Adipocyte (in vitro differentiated cells): Measurements from ENCODE around the gene PRF1.

Experiments used
- DNase-seq: peaks from one replicate; pipeline ENCODE4 v3.0.0-alpha.2; 2015; ENCODE audit warnings: low read depth
- H3K27me3 ChIP-seq: replicated peaks from 2 replicates; pipeline ENCODE4 v1.7.0; 2013; ENCODE audit warnings: mild to moderate bottlenecking, low read length, moderate library complexity; ENCODE audit not compliant: control insufficient read depth, insufficient read depth
- H3K36me3 ChIP-seq: 2 replicates; pipeline ENCODE4 v1.7.0; 2013; ENCODE audit warnings: low read length, mild to moderate bottlenecking, moderate library complexity; ENCODE audit not compliant: control insufficient read depth, insufficient read depth, severe bottlenecking
- H3K4me1 ChIP-seq: 2 replicates; pipeline ENCODE4 v1.7.0; 2013; ENCODE audit warnings: mild to moderate bottlenecking, low read length, moderate library complexity; ENCODE audit not compliant: control insufficient read depth, insufficient read depth
- H3K4me3 ChIP-seq: 2 replicates; pipeline ENCODE4 v1.7.0; 2013; ENCODE audit warnings: mild to moderate bottlenecking, low read length, moderate library complexity
- H3K9ac ChIP-seq: 2 replicates; pipeline ENCODE4 v1.7.0; 2013; ENCODE audit warnings: mild to moderate bottlenecking, low read length, moderate library complexity
- H3K9me3 ChIP-seq: 2 replicates; pipeline ENCODE4 v1.7.0; 2013; ENCODE audit warnings: mild to moderate bottlenecking, low read length, moderate library complexity; ENCODE audit not compliant: control insufficient read depth

Gene PRF1

DNA sequence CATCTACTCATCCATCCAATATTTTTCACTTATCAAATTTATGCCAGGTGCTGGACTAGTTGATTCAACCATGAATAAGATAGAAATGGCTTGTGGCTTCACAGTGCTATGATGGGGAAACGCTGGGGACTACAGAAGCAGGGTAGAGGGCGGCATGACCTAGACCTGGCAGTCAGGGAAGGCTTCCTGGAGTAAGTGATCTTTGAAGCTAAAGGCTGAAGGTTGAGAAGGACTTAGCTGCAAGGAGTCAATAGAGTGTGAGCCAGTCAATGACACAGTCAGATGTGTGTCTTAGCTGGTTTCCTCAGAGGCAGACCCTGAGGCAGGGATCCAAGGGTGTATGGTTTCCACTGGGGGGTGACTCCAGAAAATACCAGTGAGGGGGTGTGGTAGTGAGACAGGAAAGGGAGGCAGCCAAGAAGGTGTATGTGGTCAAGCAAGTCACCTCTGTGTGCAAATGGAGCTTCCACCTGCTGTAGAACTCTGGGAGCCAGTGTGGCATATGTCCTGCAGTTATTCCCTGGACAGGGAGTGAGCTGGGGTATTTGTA lies 10.3 kb downstream of the PRF1 start:
- H3K9ac ChIP-seq: no peak overlapping the region
- no peaks in the 10 kb centered on the region for H3K36me3 ChIP-seq
- peaks cover 15% of the 10 kb centered on the region for H3K27me3 ChIP-seq
- DNase-seq: no peak
- H3K4me1 ChIP-seq: no peaks in the 10 kb centered on the region
- H3K4me3 ChIP-seq: no peak overlapping the region
- no peaks in the 10 kb centered on the region for H3K9me3 ChIP-seq

DNA sequence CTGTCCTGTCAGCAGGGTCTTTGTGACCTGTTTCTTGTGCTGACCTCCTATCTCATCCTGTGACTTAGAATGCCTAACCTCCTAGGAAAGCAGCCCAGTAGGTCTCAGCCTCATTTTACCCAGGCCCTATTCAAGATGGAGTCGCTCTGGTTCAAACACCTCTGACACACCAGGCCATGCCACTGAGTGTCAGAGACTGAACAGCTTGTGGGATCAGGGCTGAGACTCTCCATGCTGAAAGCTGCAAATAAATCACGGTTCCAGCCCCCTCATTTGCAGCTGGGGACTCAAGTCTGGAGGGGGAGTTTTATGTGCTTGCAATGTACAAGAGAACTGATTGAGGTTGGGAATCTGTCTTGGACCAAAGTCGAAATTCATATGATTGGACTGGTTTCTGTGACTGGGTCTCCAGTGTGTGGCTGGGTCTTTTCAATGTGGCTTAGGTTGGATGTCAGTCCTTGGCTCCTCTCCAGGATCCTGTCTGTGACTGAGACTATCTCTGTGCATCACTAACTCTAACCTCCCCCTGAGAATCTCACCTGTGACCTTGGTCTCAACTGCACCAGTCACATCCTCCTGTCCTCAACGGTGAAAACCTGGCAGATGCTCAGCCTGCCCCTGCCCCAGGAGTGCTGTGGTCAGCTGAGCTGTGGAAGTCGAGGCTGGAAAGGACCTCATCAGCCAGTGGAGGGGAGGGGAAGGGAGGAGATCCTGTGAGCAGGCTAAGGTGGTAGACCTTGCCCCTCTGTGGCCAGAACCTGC lies 11.7 kb downstream of the PRF1 start:
- Histone ChIP-seq H3K9me3 (no peaks in the 10 kb centered on the region), H3K4me3 (no peak overlapping the region), H3K9ac (no peak overlapping the region), H3K27me3 (peaks cover 15% of the 10 kb centered on the region), H3K36me3 (no peaks in the 10 kb centered on the region), H3K4me1 (no peaks in the 10 kb centered on the region)
- no peak for DNase-seq

DNA sequence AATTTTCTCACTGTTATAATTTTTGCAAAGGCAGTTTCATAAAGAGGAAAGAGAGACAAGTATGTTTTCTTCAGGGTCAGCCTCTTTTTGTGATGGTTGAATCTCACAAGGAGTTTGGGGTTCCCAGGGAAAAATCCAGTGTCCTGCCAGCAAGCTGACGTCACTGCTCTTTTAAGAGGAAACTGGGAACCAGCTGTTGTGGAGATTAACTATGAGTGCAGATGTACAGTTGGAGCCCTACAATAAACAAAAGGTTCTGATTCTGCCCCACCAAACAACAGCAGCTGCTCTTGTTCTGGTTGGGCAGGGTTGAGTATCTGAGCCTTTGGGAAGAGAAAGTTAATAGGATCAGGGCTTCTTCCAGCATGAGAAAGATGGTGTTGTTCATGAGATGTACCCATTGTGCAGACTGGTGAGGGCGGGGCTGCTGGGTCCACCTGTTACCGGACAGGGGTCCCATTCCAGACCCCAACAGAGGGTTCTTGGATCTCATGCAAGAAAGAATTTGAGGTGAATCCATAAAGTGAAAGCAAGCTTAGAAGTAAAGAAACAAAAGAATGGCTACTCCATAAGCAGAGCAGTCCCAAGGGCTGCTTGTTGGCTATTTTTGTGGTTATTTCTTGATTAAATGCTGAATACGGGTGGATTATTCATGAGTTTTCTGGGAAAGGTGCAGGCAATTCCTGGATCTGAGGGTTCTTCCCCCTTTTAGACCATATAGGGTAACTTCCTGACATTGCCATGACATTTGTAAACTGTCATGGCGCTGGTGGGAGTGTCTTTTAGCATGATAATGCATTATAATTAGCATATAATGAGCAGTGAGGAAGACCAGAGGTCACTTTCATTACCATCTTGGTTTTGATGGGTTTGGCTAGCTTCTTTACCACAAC lies 12.5 kb downstream of the PRF1 start:
- peaks cover 15% of the 10 kb centered on the region for H3K27me3 ChIP-seq
- no peak overlapping the region for H3K9ac ChIP-seq
- H3K9me3 ChIP-seq: no peaks in the 10 kb centered on the region
- no peaks in the 10 kb centered on the region for H3K36me3 ChIP-seq
- H3K4me3 ChIP-seq: no peak overlapping the region
- H3K4me1 ChIP-seq: peaks cover 3% of the 10 kb centered on the region
- DNase-seq: peak; percentile 11

DNA sequence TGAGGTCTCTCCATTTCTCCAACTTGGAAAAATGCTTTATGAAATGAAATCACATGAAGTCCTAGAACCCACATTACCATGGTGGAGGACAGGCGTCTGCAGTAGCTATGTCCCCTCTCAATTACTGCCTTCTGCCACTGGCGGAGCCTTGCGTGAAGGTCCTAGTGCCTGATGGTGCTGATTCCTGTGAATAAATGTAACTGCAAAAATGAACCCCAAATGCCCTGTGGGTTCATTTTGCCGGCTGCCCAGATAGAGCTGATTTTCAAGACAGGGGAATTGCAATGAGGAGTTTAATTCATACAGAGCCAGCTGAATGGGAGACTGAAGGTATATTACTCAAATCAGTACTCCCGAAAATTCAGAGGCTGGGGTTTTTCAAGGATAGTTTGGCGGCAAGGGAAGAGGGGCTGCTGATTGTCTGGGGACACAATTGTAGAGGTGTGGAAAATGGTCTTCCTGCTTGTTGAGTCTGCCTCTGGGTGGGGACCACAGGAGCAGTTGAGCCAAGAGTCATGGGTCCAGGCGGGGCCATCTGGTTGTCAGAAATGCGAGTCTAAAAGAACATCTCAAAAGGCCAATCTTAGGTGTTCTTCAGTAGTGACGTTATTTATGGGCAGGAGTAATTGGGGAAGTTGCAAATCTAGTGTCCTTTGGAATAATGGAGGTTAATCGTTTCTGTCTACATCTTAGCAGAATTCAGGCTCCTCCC lies 13.5 kb downstream of the PRF1 start:
- Histone ChIP-seq H3K9me3 (no peaks in the 10 kb centered on the region), H3K4me3 (no peak overlapping the region), H3K9ac (no peak overlapping the region), H3K4me1 (peaks cover 8% of the 10 kb centered on the region), H3K36me3 (no peaks in the 10 kb centered on the region), H3K27me3 (peaks cover 12% of the 10 kb centered on the region)
- DNase-seq: no peak

DNA sequence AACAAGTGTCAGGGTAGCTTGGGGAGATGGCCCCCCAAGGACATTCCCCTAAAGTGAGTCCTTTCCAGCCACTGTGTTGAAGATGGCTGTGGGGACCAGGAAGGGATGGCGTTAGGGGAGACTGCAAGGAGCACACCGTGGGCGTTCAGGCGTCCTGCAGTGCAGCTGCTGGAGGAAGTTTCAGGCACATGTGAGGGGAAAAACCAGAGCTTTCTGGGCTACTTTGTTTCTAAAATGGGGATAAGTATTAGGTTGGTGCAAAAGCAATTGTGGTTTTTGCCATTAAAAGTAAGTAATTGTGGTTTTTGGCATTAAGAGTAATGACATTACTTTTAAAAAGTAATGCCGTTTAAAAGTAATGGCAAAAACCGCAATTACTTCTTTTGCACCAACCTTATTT lies 14.3 kb downstream of the PRF1 start:
- Histone ChIP-seq H3K4me3 (no peak overlapping the region), H3K9ac (no peak overlapping the region), H3K36me3 (no peaks in the 10 kb centered on the region), H3K9me3 (no peaks in the 10 kb centered on the region), H3K27me3 (peaks cover 8% of the 10 kb centered on the region), H3K4me1 (peaks cover 8% of the 10 kb centered on the region)
- DNase-seq: no peak

DNA sequence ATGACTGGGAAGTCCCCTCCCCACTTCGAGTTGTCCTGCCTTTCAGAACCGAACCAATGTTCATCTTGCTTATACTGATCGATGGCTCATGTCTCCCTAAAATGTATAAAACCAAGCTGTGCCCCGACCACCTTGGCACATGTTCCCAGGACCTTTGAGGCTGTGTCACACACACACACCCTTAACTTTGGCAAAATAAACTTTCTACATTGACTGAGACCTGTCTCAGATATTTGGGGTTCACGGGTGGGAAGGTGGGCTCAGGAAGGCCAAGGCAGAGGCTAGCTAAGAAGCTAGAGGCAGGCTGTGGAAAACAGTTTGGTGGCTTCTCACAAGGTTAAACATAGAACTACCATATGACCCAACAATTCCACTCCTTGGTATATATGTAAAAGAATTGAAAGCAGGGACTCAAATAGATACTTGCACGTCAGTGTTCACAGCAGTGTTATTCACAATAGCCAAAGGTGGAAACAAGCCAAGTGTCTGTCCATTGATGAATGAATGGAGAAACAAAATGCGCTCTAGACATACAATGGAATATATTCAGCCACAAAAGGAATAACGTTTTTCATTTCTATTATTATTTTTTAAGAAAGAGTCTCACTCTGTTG lies 15.4 kb downstream of the PRF1 start:
- Histone ChIP-seq H3K9me3 (no peaks in the 10 kb centered on the region), H3K4me3 (no peak overlapping the region), H3K9ac (no peak overlapping the region), H3K36me3 (no peaks in the 10 kb centered on the region), H3K27me3 (peaks cover 4% of the 10 kb centered on the region), H3K4me1 (peaks cover 8% of the 10 kb centered on the region)
- DNase-seq: no peak

DNA sequence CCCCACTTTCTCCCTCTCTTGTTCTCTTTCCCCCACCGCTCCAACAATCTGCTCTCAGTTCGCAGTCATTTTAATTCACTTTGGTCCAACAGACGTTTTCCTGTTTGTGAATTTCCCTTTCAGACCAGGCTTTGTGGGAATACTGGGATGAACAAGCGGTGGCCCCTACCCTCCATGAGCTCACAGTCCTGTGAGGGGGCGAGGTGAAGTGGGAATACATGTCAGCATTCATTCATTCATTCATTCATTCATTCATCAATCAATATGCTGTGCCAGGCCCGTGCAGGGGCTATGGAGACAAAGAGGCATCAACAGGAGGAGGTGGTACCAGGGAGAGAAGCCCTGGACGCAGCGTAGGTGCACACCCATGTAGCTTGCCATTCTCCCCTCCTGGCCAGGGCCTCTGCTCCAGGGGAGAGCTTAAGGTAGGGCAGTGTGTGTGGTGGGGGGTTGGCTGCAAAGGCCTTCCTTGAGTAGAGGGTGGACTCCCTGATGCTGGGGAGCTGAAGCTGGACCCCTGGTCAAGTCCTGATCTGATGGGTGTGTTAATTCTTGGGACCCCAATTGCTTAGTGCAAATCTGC lies 16.1 kb downstream of the PRF1 start:
- H3K9ac ChIP-seq: no peak overlapping the region
- no peak overlapping the region for H3K4me3 ChIP-seq
- DNase-seq: no peak
- no peaks in the 10 kb centered on the region for H3K9me3 ChIP-seq
- no peaks in the 10 kb centered on the region for H3K36me3 ChIP-seq
- peaks cover 8% of the 10 kb centered on the region for H3K4me1 ChIP-seq
- H3K27me3 ChIP-seq: no peaks in the 10 kb centered on the region

DNA sequence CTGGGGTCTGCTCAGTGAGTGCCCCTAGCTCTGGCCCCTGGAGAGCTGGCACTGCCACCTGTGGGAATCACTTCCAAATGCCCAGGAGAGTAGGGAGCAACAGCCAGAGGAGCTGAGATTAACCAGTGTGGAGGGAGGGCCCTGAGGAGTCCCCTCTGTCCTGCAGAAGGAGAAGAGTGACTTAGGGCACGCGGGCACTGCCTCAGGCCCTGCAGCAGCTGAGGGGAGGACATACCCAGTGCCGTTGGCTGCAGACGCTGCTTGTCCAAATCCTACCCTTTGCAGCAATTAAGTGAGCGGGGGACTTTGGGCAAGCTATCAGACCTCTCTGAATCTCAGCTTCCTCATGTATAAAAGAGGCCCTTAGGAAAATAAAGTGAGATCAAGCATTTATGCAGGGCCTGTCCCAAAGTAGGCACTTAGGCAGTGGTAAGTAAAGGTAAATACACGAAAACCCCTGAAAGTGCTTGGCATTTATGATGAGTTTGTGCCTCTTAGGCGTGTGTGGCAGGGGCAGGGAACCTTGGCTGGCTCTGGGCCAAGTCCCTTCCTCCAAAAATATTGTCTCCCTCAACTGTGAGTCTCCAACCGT lies 16.9 kb downstream of the PRF1 start:
- Histone ChIP-seq H3K4me3 (no peak overlapping the region), H3K36me3 (no peaks in the 10 kb centered on the region), H3K27me3 (no peaks in the 10 kb centered on the region), H3K9me3 (no peaks in the 10 kb centered on the region), H3K4me1 (peaks cover 8% of the 10 kb centered on the region), H3K9ac (no peak overlapping the region)
- DNase-seq: no peak

DNA sequence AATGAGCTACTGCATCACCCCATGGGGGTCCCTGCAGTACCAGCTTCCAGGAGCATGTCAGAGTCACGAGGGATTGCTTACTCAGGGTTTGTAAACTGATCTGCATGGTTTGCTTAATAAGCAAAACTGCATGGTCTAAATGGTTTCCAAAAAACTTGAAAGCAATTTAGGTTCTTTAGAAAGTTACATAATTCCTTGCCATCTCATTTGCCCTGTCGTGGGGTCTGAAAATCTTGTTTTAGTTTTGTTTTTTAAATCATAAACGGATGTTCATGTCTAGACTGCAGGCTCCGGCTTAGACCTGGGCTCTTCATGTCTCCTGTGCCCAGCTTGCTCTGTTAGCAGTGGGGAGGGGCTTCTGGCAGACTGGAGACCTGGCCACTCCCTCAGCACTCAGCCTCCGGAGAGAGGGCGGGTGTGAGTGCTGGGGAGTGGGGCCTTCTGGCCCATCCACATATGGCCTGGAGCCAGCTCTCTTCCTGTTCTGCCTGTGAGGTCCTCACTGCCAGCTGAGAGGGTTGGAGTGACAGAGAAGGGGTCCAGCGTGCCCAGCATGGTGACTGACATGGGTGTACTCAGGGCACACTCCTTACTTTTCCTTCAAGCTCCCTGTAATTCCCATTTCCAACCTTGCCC lies 17.5 kb downstream of the PRF1 start:
- H3K9ac ChIP-seq: no peak overlapping the region
- H3K27me3 ChIP-seq: no peaks in the 10 kb centered on the region
- H3K4me3 ChIP-seq: no peak overlapping the region
- H3K36me3 ChIP-seq: no peaks in the 10 kb centered on the region
- no peaks in the 10 kb centered on the region for H3K9me3 ChIP-seq
- DNase-seq: peak; percentile 41
- H3K4me1 ChIP-seq: peaks cover 8% of the 10 kb centered on the region

DNA sequence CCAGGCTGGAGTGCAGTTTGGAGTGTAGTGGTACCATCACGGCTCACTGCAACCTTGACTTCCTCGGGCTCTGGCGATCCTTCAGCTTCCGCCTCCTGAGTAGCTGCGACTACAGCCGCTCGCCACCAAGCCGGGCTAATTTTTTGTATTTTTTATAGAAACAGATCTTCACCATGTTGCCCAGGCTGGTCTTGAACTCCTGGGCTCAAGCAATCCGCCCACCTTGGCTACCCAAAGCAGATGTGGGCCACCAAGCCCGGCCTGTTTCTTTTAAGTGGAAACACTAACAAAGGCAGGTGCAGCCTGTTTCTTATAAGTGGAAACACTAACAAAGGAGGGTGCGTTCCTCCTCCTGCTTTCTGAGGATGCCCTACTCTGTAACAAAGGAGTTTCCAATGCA lies 18.2 kb downstream of the PRF1 start:
- Histone ChIP-seq H3K27me3 (no peaks in the 10 kb centered on the region), H3K9ac (no peak overlapping the region), H3K9me3 (no peaks in the 10 kb centered on the region), H3K4me3 (no peak overlapping the region), H3K4me1 (peaks cover 8% of the 10 kb centered on the region), H3K36me3 (no peaks in the 10 kb centered on the region)
- DNase-seq: no peak
